RWPE2 (cell line): ENCODE measurements around the gene TENM4.

ENCODE experiments used
- ATAC-seq: fragments of 200-7000 bp; cut with Tn5 transposase; 3 replicates; pipeline ENCODE4 v1.9.1; 2021; ENCODE audit warnings: low read depth
- DNase-seq: peaks from one replicate; pipeline ENCODE4 v3.0.0-alpha.2; 2020; ENCODE audit warnings: low spot score
- H3K27ac ChIP-seq: fragments of 450-650 bp; 2 replicates; pipeline ENCODE4 v1.5.1; 2017; ENCODE audit warnings: mild to moderate bottlenecking; ENCODE audit not compliant: poor library complexity, severe bottlenecking
- H3K27me3 ChIP-seq: fragments of 250-450 bp; sonication (Bioruptor Pico); 2 replicates; pipeline ENCODE4 v1.5.1; 2021; ENCODE audit warnings: mild to moderate bottlenecking, moderate library complexity; ENCODE audit not compliant: insufficient read depth, poor library complexity, severe bottlenecking
- H3K36me3 ChIP-seq: fragments of 250-450 bp; sonication (Bioruptor Pico); 2 replicates; pipeline ENCODE4 v1.5.1; 2020; ENCODE audit warnings: low read depth, mild to moderate bottlenecking, moderate library complexity
- H3K4me1 ChIP-seq: fragments of 250-450 bp; sonication (Bioruptor Pico); 2 replicates; pipeline ENCODE4 v1.5.1; 2021; ENCODE audit warnings: mild to moderate bottlenecking, moderate library complexity; ENCODE audit not compliant: insufficient read depth, poor library complexity, severe bottlenecking
- H3K4me3 ChIP-seq: fragments of 250-450 bp; sonication (Bioruptor Pico); 2 replicates; pipeline ENCODE4 v1.5.1; 2021; ENCODE audit warnings: mild to moderate bottlenecking, moderate library complexity; ENCODE audit not compliant: severe bottlenecking
- H3K9me3 ChIP-seq: fragments of 250-450 bp; sonication (Bioruptor Pico); 2 replicates; pipeline ENCODE4 v1.5.1; 2021; ENCODE audit warnings: mild to moderate bottlenecking, moderate library complexity; ENCODE audit not compliant: severe bottlenecking
- CTCF ChIP-seq: fragments of 450-650 bp; IDR thresholded peaks from one replicate; pipeline ENCODE4 v1.5.1; 2017; ENCODE audit warnings: mild to moderate bottlenecking, moderate library complexity; ENCODE audit not compliant: poor library complexity, severe bottlenecking

The TENM4 gene

GRCh38 chr11:78812513-78813293 lies 628.1 kb downstream of the TENM4 start:
- Histone ChIP-seq H3K27me3 (no peaks in the 10 kb centered on the region), H3K36me3 (no peaks in the 10 kb centered on the region), H3K9me3 (no peaks in the 10 kb centered on the region), H3K4me1 (no peaks in the 10 kb centered on the region), H3K4me3 (no peak overlapping the region), H3K27ac (no peak overlapping the region)
- peak; percentile 46; the same call in 1 of the 3 replicates for ATAC-seq
- no peak for TF ChIP-seq CTCF
- DNase-seq: no peak

- ATAC-seq: no peak
- H3K27ac ChIP-seq: no peak overlapping the region
- no peaks in the 10 kb centered on the region for H3K36me3 ChIP-seq
- no peak for TF ChIP-seq CTCF
- DNase-seq: no peak
- no peaks in the 10 kb centered on the region for H3K4me1 ChIP-seq
- H3K9me3 ChIP-seq: no peaks in the 10 kb centered on the region
- H3K27me3 ChIP-seq: no peaks in the 10 kb centered on the region
- no peak overlapping the region for H3K4me3 ChIP-seq
Observed at GRCh38 chr11:78810559-78811009, 630.2 kb downstream of the TENM4 start.

GRCh38 chr11:78809931-78810541 lies 630.8 kb downstream of the TENM4 start:
- Histone ChIP-seq H3K4me1 (no peaks in the 10 kb centered on the region), H3K9me3 (no peaks in the 10 kb centered on the region), H3K36me3 (no peaks in the 10 kb centered on the region), H3K4me3 (no peak overlapping the region), H3K27ac (no peak overlapping the region), H3K27me3 (no peaks in the 10 kb centered on the region)
- no peak for TF ChIP-seq CTCF
- no peak for DNase-seq
- ATAC-seq: no peak

GRCh38 chr11:78808923-78809322 lies 631.9 kb downstream of the TENM4 start:
- Histone ChIP-seq H3K36me3 (no peaks in the 10 kb centered on the region), H3K27me3 (no peaks in the 10 kb centered on the region), H3K4me3 (no peak overlapping the region), H3K9me3 (no peaks in the 10 kb centered on the region), H3K4me1 (no peaks in the 10 kb centered on the region), H3K27ac (no peak overlapping the region)
- no peak for TF ChIP-seq CTCF
- ATAC-seq (no peak), DNase-seq (no peak)

GRCh38 chr11:78807351-78807750 lies 633.5 kb downstream of the TENM4 start:
- Histone ChIP-seq H3K4me1 (peaks cover 4% of the 10 kb centered on the region), H3K27ac (no peak overlapping the region), H3K36me3 (no peaks in the 10 kb centered on the region), H3K27me3 (no peaks in the 10 kb centered on the region), H3K4me3 (no peak overlapping the region), H3K9me3 (no peaks in the 10 kb centered on the region)
- no peak for TF ChIP-seq CTCF
- ATAC-seq (no peak), DNase-seq (no peak)
